HCT116 (cell line): ENCODE data around the gene WDR59. TPM values are rescaled to one million over a fixed set of nuclear protein-coding genes. Genes with fewer than 3 reads are reported as not detected.

Source experiments
- ATAC-seq: fragments of 200-7000 bp; cut with Tn5 transposase; 2 replicates; pipeline ENCODE4 v1.9.1; 2020; ENCODE audit warnings: mild to moderate bottlenecking, moderate library complexity
- BruUV-seq: library from RNA; stranded (reverse); fragments of 400-500 nt; replicated peaks from 2 replicates; lab custom pipeline; 2021; lab: Mats Ljungman, UMichigan
- CTCF ChIA-PET: fragments of 300-600 bp; sonication (Branson Sonifier 250); formaldehyde crosslinking; loops from one replicate; lab custom pipeline; 2021; ENCODE audit warnings: antibody characterized with exemption; lab: Charles Lee
- POLR2A ChIA-PET: fragments of 300-600, 350-600 bp; sonication (Branson Sonifier 250); formaldehyde crosslinking; loops from one replicate; lab custom pipeline; 2021; ENCODE audit warnings: antibody characterized with exemption; lab: Charles Lee
- RAD21 ChIA-PET, 2 experiments: fragments of 300-600 bp; sonication (Branson Sonifier 250); formaldehyde crosslinking; loops; one replicate each; lab custom pipeline; 2023; ENCODE audit warnings: low total read pairs in 2 of 2; ENCODE audit not compliant: uncharacterized antibody in 2 of 2, unreplicated experiment in 2 of 2, low non-redundant PET in 1 of 2; lab: Charles Lee
- DNase-seq: peaks from one replicate; pipeline ENCODE4 v3.0.0-alpha.2; 2010; ENCODE audit warnings: low read depth, low spot score
- H2AFZ ChIP-seq: fragments of 200-600 bp; shearing (Covaris generic), sonication (generic); 2 replicates; pipeline ENCODE4 v1.6.1; 2017; ENCODE audit warnings: low read depth, mixed run types, mixed read lengths, antibody characterized with exemption, low read length; ENCODE audit not compliant: poor library complexity, severe bottlenecking
- H3K27ac ChIP-seq: 2 replicates; pipeline ENCODE4 v1.5.1; 2012; ENCODE audit warnings: low read depth, low read length
- H3K27me3 ChIP-seq: fragments of 200-600 bp; sonication (generic); 2 replicates; pipeline ENCODE4 v1.6.1; 2016; ENCODE audit warnings: mixed run types, low read length, mixed read lengths; ENCODE audit not compliant: insufficient read depth
- H3K36me3 ChIP-seq, 2 experiments: fragments of 200-500 bp in 1 of 2; fragments of 200-600 bp in 1 of 2; sonication (Bioruptor generic) in 1 of 2; sonication (generic) in 1 of 2; 2 replicates each; pipeline versions ENCODE4 v1.5.1 to v1.6.1; 2014 to 2016; ENCODE audit warnings: low read length in 2 of 2, inconsistent platforms in 1 of 2, mixed read lengths in 1 of 2, mixed run types in 1 of 2; ENCODE audit not compliant: insufficient read depth in 2 of 2, control insufficient read depth in 1 of 2
- H3K4me1 ChIP-seq, 2 experiments: fragments of 200-600 bp in 1 of 2; sonication (generic) in 1 of 2; 2 replicates each; pipeline versions ENCODE4 v1.5.1 to v1.6.1; 2012 to 2017; ENCODE audit warnings: low read length in 2 of 2, inconsistent platforms in 1 of 2, mild to moderate bottlenecking in 1 of 2, mixed read lengths in 1 of 2, mixed run types in 1 of 2, moderate library complexity in 1 of 2; ENCODE audit not compliant: insufficient read depth in 2 of 2, control insufficient read depth in 1 of 2
- H3K4me2 ChIP-seq: fragments of 200-600 bp; sonication (generic); 2 replicates; pipeline ENCODE4 v1.6.1; 2017; ENCODE audit warnings: mixed run types, low read length, mixed read lengths
- H3K4me3 ChIP-seq, 2 experiments: fragments of 200-600 bp in 1 of 2; sonication (generic) in 1 of 2; replicated peaks in 1 of 2; 2 replicates each; pipeline ENCODE4 v1.5.1; 2011 to 2016; ENCODE audit warnings: low read length in 2 of 2, control low read depth in 1 of 2, low read depth in 1 of 2, mild to moderate bottlenecking in 1 of 2, mixed read lengths in 1 of 2, mixed run types in 1 of 2
- H3K79me2 ChIP-seq: fragments of 200-600 bp; sonication (generic); 2 replicates; pipeline ENCODE4 v1.6.1; 2017; ENCODE audit warnings: mild to moderate bottlenecking, mixed run types, low read length, moderate library complexity, mixed read lengths; ENCODE audit not compliant: insufficient read depth
- H3K9ac ChIP-seq: fragments of 200-600 bp; sonication (generic); 2 replicates; pipeline ENCODE4 v1.6.1; 2016; ENCODE audit warnings: low read length, mixed read lengths
- H3K9me2 ChIP-seq: fragments of 200-600 bp; sonication (generic), shearing (Covaris generic); 2 replicates; pipeline ENCODE4 v1.6.1; 2017; ENCODE audit warnings: mixed run types, mild to moderate bottlenecking, moderate library complexity; ENCODE audit not compliant: insufficient read depth
- H3K9me3 ChIP-seq, 2 experiments: fragments of 200-500 bp in 1 of 2; fragments of 200-600 bp in 1 of 2; sonication (Bioruptor generic) in 1 of 2; sonication (generic) in 1 of 2; 2 replicates each; pipeline ENCODE4 v1.6.1; 2014 to 2017; ENCODE audit warnings: low read length in 2 of 2, mixed read lengths in 2 of 2, inconsistent platforms in 1 of 2, low read depth in 1 of 2, mild to moderate bottlenecking in 1 of 2, mixed run types in 1 of 2, moderate library complexity in 1 of 2; ENCODE audit not compliant: control insufficient read depth in 1 of 2, insufficient read depth in 1 of 2
- H4K20me1 ChIP-seq: fragments of 200-600 bp; sonication (generic), shearing (Covaris generic); 2 replicates; pipeline ENCODE4 v1.6.1; 2017; ENCODE audit warnings: mixed run types, mild to moderate bottlenecking, moderate library complexity; ENCODE audit not compliant: insufficient read depth
- EZH2phosphoT487 ChIP-seq: fragments of 200-600 bp; IDR thresholded peaks from 2 replicates; pipeline ENCODE4 v1.6.1; 2018; ENCODE audit warnings: antibody characterized with exemption, borderline replicate concordance
- FOSL1 ChIP-seq: IDR thresholded peaks from 2 replicates; pipeline ENCODE4 v1.6.1; 2012; ENCODE audit warnings: low read depth
- JUND ChIP-seq: IDR thresholded peaks from 2 replicates; pipeline ENCODE4 v1.6.1; 2012
- POLR2A ChIP-seq: IDR thresholded peaks from 2 replicates; pipeline ENCODE4 v1.7.0; 2011; ENCODE audit warnings: borderline replicate concordance; ENCODE audit not compliant: insufficient read depth, insufficient read length; ENCODE audit errors: extremely low read depth
- SP1 ChIP-seq: IDR thresholded peaks from 2 replicates; pipeline ENCODE4 v1.6.1; 2012; ENCODE audit warnings: low read depth
- TCF7L2 ChIP-seq: IDR thresholded peaks from 2 replicates; pipeline ENCODE4 v1.7.0; 2011; ENCODE audit warnings: borderline replicate concordance, inconsistent platforms; ENCODE audit not compliant: insufficient read depth, insufficient read length; ENCODE audit errors: extremely low read depth
- ZFX ChIP-seq: fragments of 450-650 bp; IDR thresholded peaks from 2 replicates; pipeline ENCODE4 v1.6.1; 2017
- ZNF274 ChIP-seq: fragments of 200-500 bp; sonication (Bioruptor generic); IDR thresholded peaks from 2 replicates; pipeline ENCODE4 v1.6.1; 2014; ENCODE audit warnings: mild to moderate bottlenecking, low read depth, low read length, inconsistent platforms
- intact Hi-C: fragments of 100-400 bp; cut with micrococcal nuclease; formaldehyde crosslinking; loops from 2 replicates; pipeline ENCODE4 v1.10.0; 2022
- total RNA-seq: library from RNA; stranded (reverse); gene quantifications from one replicate; pipeline ENCODE4 v1.2.1, GENCODE V29; 2021; ENCODE audit not compliant: unreplicated experiment
- TF ChIP-seq, protein P1 (sequence below): IDR thresholded peaks from 2 replicates; pipeline ENCODE4 v1.6.1; 2012
- TF ChIP-seq, protein P2 (sequence below): IDR thresholded peaks from 2 replicates; pipeline ENCODE4 v1.6.1; 2011; ENCODE audit warnings: mild to moderate bottlenecking, low read length, moderate library complexity; ENCODE audit not compliant: insufficient replicate concordance; ENCODE audit errors: extremely low read depth

Gene WDR59
- total RNA-seq, 1 experiment from 2014 or later = 96.9 TPM

DNA sequence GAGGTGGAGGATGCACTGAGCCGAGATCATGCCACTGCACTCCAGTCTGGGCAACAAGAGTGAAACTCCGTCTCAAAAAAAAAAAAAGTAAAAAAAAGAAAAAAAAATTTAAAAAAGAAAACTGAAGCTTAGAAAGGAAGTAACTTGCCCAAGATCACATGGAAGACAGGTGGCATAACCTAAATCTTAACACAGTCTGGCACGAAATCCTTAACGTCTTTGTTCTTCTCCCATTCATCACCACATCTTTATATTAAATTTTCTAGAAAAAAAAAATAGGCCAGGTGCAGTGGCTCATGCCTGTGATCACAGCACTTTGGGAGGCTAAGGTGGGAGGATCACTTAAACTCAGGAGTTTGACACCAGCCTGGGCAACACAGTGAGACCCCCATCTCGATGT, 9.3 kb downstream of the WDR59 start:
- no peaks in the 10 kb centered on the region; the same call in 1 of the 2 replicates for H4K20me1 ChIP-seq
- no peak for ATAC-seq
- H3K4me3 ChIP-seq = no peak overlapping the region
- CTCF ChIA-PET = no interaction called here
- TF ChIP-seq SP1 (no peak), EZH2phosphoT487 (no peak), ZNF274 (no peak), ZFX (no peak), JUND (no peak), TCF7L2 (no peak), FOSL1 (no peak), POLR2A (no peak)
- TF ChIP-seq, protein P1, sequence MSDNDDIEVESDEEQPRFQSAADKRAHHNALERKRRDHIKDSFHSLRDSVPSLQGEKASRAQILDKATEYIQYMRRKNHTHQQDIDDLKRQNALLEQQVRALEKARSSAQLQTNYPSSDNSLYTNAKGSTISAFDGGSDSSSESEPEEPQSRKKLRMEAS = no peak
- TF ChIP-seq, protein P2, sequence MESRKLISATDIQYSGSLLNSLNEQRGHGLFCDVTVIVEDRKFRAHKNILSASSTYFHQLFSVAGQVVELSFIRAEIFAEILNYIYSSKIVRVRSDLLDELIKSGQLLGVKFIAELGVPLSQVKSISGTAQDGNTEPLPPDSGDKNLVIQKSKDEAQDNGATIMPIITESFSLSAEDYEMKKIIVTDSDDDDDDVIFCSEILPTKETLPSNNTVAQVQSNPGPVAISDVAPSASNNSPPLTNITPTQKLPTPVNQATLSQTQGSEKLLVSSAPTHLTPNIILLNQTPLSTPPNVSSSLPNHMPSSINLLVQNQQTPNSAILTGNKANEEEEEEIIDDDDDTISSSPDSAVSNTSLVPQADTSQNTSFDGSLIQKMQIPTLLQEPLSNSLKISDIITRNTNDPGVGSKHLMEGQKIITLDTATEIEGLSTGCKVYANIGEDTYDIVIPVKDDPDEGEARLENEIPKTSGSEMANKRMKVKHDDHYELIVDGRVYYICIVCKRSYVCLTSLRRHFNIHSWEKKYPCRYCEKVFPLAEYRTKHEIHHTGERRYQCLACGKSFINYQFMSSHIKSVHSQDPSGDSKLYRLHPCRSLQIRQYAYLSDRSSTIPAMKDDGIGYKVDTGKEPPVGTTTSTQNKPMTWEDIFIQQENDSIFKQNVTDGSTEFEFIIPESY = no peak
- no TSS peak for BruUV-seq
- H3K4me1 ChIP-seq = no peaks in the 10 kb centered on the region
- H3K27ac ChIP-seq = no peak overlapping the region
- POLR2A ChIA-PET = no interaction called here
- H3K79me2 ChIP-seq = peaks cover 19% of the 10 kb centered on the region
- no peaks in the 10 kb centered on the region for H3K9me3 ChIP-seq
- H3K9ac ChIP-seq = no peak overlapping the region
- RAD21 ChIA-PET = no interaction called here
- H3K9me2 ChIP-seq = no peaks in the 10 kb centered on the region
- H3K27me3 ChIP-seq = no peaks in the 10 kb centered on the region
- no peak overlapping the region for H2AFZ ChIP-seq
- H3K36me3 ChIP-seq = peaks cover 3 to 11% of the 10 kb centered on the region in 2 experiments; a peak in 3 of 4 replicates
- no peak for DNase-seq
- no peak overlapping the region for H3K4me2 ChIP-seq
- intact Hi-C loops = no loop called here
